KMS-11 (cell line): ENCODE data around the gene COMTD1.

Experiments
- H2AFZ ChIP-seq: fragments of 200-600 bp; sonication (generic); 2 replicates; pipeline ENCODE4 v1.6.1; 2016; ENCODE audit warnings: antibody characterized with exemption, mixed run types, low read depth
- H3K27ac ChIP-seq: fragments of 200-600 bp; sonication (generic); 2 replicates; pipeline ENCODE4 v1.6.1; 2016; ENCODE audit warnings: mild to moderate bottlenecking, mixed run types
- H3K27me3 ChIP-seq: fragments of 200-600 bp; sonication (generic); 2 replicates; pipeline ENCODE4 v1.6.1; 2017; ENCODE audit warnings: mild to moderate bottlenecking, low read depth, mixed run types, moderate library complexity; ENCODE audit not compliant: insufficient read depth
- H3K36me3 ChIP-seq: fragments of 200-600 bp; sonication (generic); 2 replicates; pipeline ENCODE4 v1.6.1; 2017; ENCODE audit warnings: mild to moderate bottlenecking, mixed run types; ENCODE audit not compliant: insufficient read depth
- H3K4me1 ChIP-seq: fragments of 200-600 bp; sonication (generic); 2 replicates; pipeline ENCODE4 v1.6.1; 2016; ENCODE audit warnings: mild to moderate bottlenecking, low read depth, mixed run types; ENCODE audit not compliant: poor library complexity, severe bottlenecking
- H3K4me2 ChIP-seq: fragments of 200-600 bp; sonication (generic); 2 replicates; pipeline ENCODE4 v1.7.0; 2016; ENCODE audit warnings: mild to moderate bottlenecking, mixed run types
- H3K4me3 ChIP-seq: fragments of 200-600 bp; sonication (generic); IDR thresholded peaks from 2 replicates; pipeline ENCODE4 v1.6.1; 2017; ENCODE audit warnings: low read depth, low read length, mixed read lengths; ENCODE audit not compliant: insufficient read depth
- H3K79me2 ChIP-seq: fragments of 200-600 bp; sonication (generic); 2 replicates; pipeline ENCODE4 v1.6.1; 2016; ENCODE audit warnings: low read depth, mixed run types; ENCODE audit not compliant: insufficient read depth
- H3K9ac ChIP-seq: fragments of 200-600 bp; sonication (generic); 2 replicates; pipeline ENCODE4 v1.6.1; 2016; ENCODE audit warnings: mild to moderate bottlenecking, mixed run types
- H4K20me1 ChIP-seq: fragments of 200-600 bp; sonication (generic); 2 replicates; pipeline ENCODE4 v1.6.1; 2016; ENCODE audit warnings: mild to moderate bottlenecking, mixed run types; ENCODE audit not compliant: insufficient read depth
- CTCF ChIP-seq: fragments of 200-600 bp; sonication (generic); conservative IDR thresholded peaks from 2 replicates; pipeline ENCODE4 v1.6.1; 2017; ENCODE audit warnings: low read depth, mild to moderate bottlenecking, antibody characterized with exemption, low read length, moderate library complexity, mixed read lengths

Gene COMTD1

GRCh38 chr10:75210282-75211006 is 25.3 kb downstream of the COMTD1 start, which contains the start of gene VDAC2:
Gene VDAC2 (plus strand): TSS chr10:75210796. CDS start chr10:75211159, 363 bp downstream.
- peak within 1 kb of the TSS; percentile 86 for H2AFZ ChIP-seq
- no peak within 1 kb of the TSS for H3K4me3 ChIP-seq
- no peaks in the 10 kb centered on the region for H4K20me1 ChIP-seq
- H3K4me2 ChIP-seq = peak within 1 kb of the TSS; percentile 86
- peaks cover 10% of the 10 kb centered on the region; the same call in 1 of the 2 replicates for H3K36me3 ChIP-seq
- peak within 1 kb of the TSS; percentile 96 for H3K27ac ChIP-seq
- no peaks in the 10 kb centered on the region for H3K27me3 ChIP-seq
- H3K79me2 ChIP-seq = peaks cover 47% of the 10 kb centered on the region
- H3K4me1 ChIP-seq = peaks cover 35% of the 10 kb centered on the region
- H3K9ac ChIP-seq = peak within 1 kb of the TSS; percentile 93
- no peak for TF ChIP-seq CTCF

GRCh38 chr10:75209921-75210281 is 25.9 kb downstream of the COMTD1 start:
- Histone ChIP-seq H2AFZ (peak overlapping the region; percentile 86), H3K27me3 (no peaks in the 10 kb centered on the region), H3K79me2 (peaks cover 41% of the 10 kb centered on the region), H3K4me1 (peaks cover 31% of the 10 kb centered on the region), H3K27ac (peak overlapping the region; percentile 96), H3K36me3 (peaks cover 10% of the 10 kb centered on the region; the same call in 1 of the 2 replicates), H4K20me1 (no peaks in the 10 kb centered on the region), H3K4me3 (no peak overlapping the region), H3K9ac (peak overlapping the region; percentile 93), H3K4me2 (peak overlapping the region; percentile 66)
- no peak for TF ChIP-seq CTCF

- peak overlapping the region; percentile 96 for H3K27ac ChIP-seq
These were observed 26.5 kb downstream of the COMTD1 start for GRCh38 chr10:75209086-75209920.

GRCh38 chr10:75208181-75208580 is 27.6 kb downstream of the COMTD1 start:
- Histone ChIP-seq H3K27me3 (no peaks in the 10 kb centered on the region), H3K4me2 (no peak overlapping the region), H3K4me3 (no peak overlapping the region), H2AFZ (no peak overlapping the region), H3K4me1 (peaks cover 22% of the 10 kb centered on the region), H3K9ac (no peak overlapping the region), H4K20me1 (no peaks in the 10 kb centered on the region), H3K79me2 (peaks cover 25% of the 10 kb centered on the region), H3K27ac (no peak overlapping the region), H3K36me3 (peaks cover 9% of the 10 kb centered on the region; the same call in 1 of the 2 replicates)
- no peak for TF ChIP-seq CTCF

More at GRCh38 chr10:75209086-75209920, 26.5 kb downstream of the COMTD1 start:
- TF ChIP-seq CTCF = no peak
- Histone ChIP-seq H3K27me3 (no peaks in the 10 kb centered on the region), H3K4me2 (peak overlapping the region; percentile 66), H2AFZ (peak overlapping the region; percentile 86), H3K36me3 (peaks cover 10% of the 10 kb centered on the region; the same call in 1 of the 2 replicates), H4K20me1 (no peaks in the 10 kb centered on the region), H3K4me1 (peaks cover 30% of the 10 kb centered on the region), H3K79me2 (peaks cover 35% of the 10 kb centered on the region), H3K9ac (peak overlapping the region; percentile 93), H3K4me3 (no peak overlapping the region)
